Measurements from ENCODE around the gene BACH2. TPM values are rescaled to one million over a fixed set of nuclear protein-coding genes. Genes with fewer than 3 reads are reported as not detected.
"Not testable (repeated sequence)": the region's sequence is repeated elsewhere in the genome, so short reads cannot be mapped to it uniquely, and the experiment has no call there.

Gene BACH2
- total RNA-seq, 1 donor = 0.27 TPM

- TF ChIP-seq CTCF (IDR thresholded peaks at IDR 0.05; ENCODE audit: insufficient read depth, low read length) = no peak
- no peak overlapping the region for H3K4me3 ChIP-seq (ENCODE audit: low read depth, low read length)
- peak; percentile 53 for DNase-seq (ENCODE audit: low read depth)
These were observed 401.3 kb downstream of the BACH2 start for GRCh38 chr6:89895276-89895874.

- no peak within 1 kb of the TSS for H3K4me3 ChIP-seq (ENCODE audit: low read depth, low read length)
- TF ChIP-seq CTCF (IDR thresholded peaks at IDR 0.05; ENCODE audit: insufficient read depth, low read length) = no peak
- no peak for DNase-seq (ENCODE audit: low read depth)
These were observed 402.5 kb downstream of the BACH2 start, which contains the start of gene GJA10 for GRCh38 chr6:89894169-89894568. Gene GJA10, plus strand, starts transcription at chr6:89894469. Its CDS starts 0 bp downstream, at chr6:89894469.

- not testable (repeated sequence) for H3K4me3 ChIP-seq (ENCODE audit: low read depth, low read length)
These were observed 404.1 kb downstream of the BACH2 start for GRCh38 chr6:89892577-89892976.

GRCh38 chr6:89890845-89891528 is 405.7 kb downstream of the BACH2 start:
- H3K4me3 ChIP-seq (ENCODE audit: low read depth, low read length); DNase-seq (ENCODE audit: low read depth): not testable (repeated sequence)

More at GRCh38 chr6:89892577-89892976, 404.1 kb downstream of the BACH2 start:
- DNase-seq (ENCODE audit: low read depth) = not testable (repeated sequence)

GRCh38 chr6:89888871-89889270 is 407.8 kb downstream of the BACH2 start:
- TF ChIP-seq CTCF (IDR thresholded peaks at IDR 0.05; ENCODE audit: insufficient read depth, low read length) = no peak
- DNase-seq (ENCODE audit: low read depth) = no peak
- H3K4me3 ChIP-seq (ENCODE audit: low read depth, low read length) = no peak overlapping the region

- DNase-seq (ENCODE audit: low read depth) = no peak
- H3K4me3 ChIP-seq (ENCODE audit: low read depth, low read length) = no peak overlapping the region
- TF ChIP-seq CTCF (IDR thresholded peaks at IDR 0.05; ENCODE audit: insufficient read depth, low read length) = no peak
These were observed 408.5 kb downstream of the BACH2 start for GRCh38 chr6:89888138-89888514.

- no peak for TF ChIP-seq CTCF (IDR thresholded peaks at IDR 0.05; ENCODE audit: insufficient read depth, low read length)
- H3K4me3 ChIP-seq (ENCODE audit: low read depth, low read length) = no peak overlapping the region
- no peak for DNase-seq (ENCODE audit: low read depth)
These were observed 409.0 kb downstream of the BACH2 start for GRCh38 chr6:89887452-89888137.
